GM10266 (cell line): ENCODE results near the gene LIF.
"Not testable (repeated sequence)": the region's sequence is repeated elsewhere in the genome, so short reads cannot be mapped to it uniquely, and the experiment has no call there.

Experiments
- DNase-seq: peaks from one replicate; pipeline ENCODE4 v3.0.0; 2012; ENCODE audit errors: extremely low spot score
- CTCF ChIP-seq: IDR thresholded peaks from 2 replicates; pipeline ENCODE4 v1.5.1; 2012; ENCODE audit warnings: mild to moderate bottlenecking, low read depth; ENCODE audit not compliant: control insufficient read depth, insufficient read depth; ENCODE audit errors: missing control alignments

LIF gene

GRCh38 chr22:30221121-30221992, 25.2 kb downstream of the LIF start:
- no peak for TF ChIP-seq CTCF
- DNase-seq, result no peak

- TF ChIP-seq CTCF, result no peak
- no peak for DNase-seq
Measured at GRCh38 chr22:30220338-30221012, 26.1 kb downstream of the LIF start.

GRCh38 chr22:30219668-30220278, 26.8 kb downstream of the LIF start:
- no peak for TF ChIP-seq CTCF
- no peak for DNase-seq

- TF ChIP-seq CTCF, result no peak
- no peak for DNase-seq
Measured at GRCh38 chr22:30219049-30219654, 27.4 kb downstream of the LIF start.

- DNase-seq, result no peak
- TF ChIP-seq CTCF, result no peak
Measured at GRCh38 chr22:30217698-30218560, 28.6 kb downstream of the LIF start.

- no peak for TF ChIP-seq CTCF
- DNase-seq, result no peak
Measured at GRCh38 chr22:30216710-30217109, 29.8 kb downstream of the LIF start.

- not testable (repeated sequence) for DNase-seq
Measured at GRCh38 chr22:30216272-30216671, 30.3 kb downstream of the LIF start.
